ENCODE measurements around the gene GFER. TPM values are rescaled to one million over a fixed set of nuclear protein-coding genes. Genes with fewer than 3 reads are reported as not detected.

GFER gene
- total and polyA plus RNA-seq, 9 of the 15 experiments (the other 6 are each of a cell fraction or from before 2014, with no cell fraction given): 4.3 to 53.7 (median 19.8) TPM

GRCh38 chr16:2009791-2010510 lies 26.0 kb downstream of the GFER start, which contains the start of gene ZNF598 (continued):
- TF ChIP-seq ZNF318 (IDR thresholded peaks at IDR 0.05; ENCODE audit: borderline replicate concordance in 1 of 2, low read depth in 1 of 2) (0 out of 4 replicates have a peak, but pooled peaks of 1 of the 2 experiments have one; percentile 28), GTF2F1 (IDR thresholded peaks at IDR 0.05; ENCODE audit: low read depth, low read length) (no peak), TRIM24 (IDR thresholded peaks at IDR 0.05) (no peak), WHSC1 (IDR thresholded peaks at IDR 0.05; ENCODE audit: low read length) (no peak), SMARCE1 (IDR thresholded peaks at IDR 0.05) (no peak), RUNX1 (IDR thresholded peaks at IDR 0.05; ENCODE audit: low read depth) (no peak), KLF1 (tag; IDR thresholded peaks at IDR 0.05) (peak; percentile 82; the same call in 1 of the 2 replicates), STAG1 (CRISPR knock-in tag; IDR thresholded peaks at IDR 0.05; ENCODE audit: borderline replicate concordance) (no peak), HDAC1 (IDR thresholded peaks at IDR 0.05) (peak; percentile 86 to 93; a peak in 3 of 4 replicates), THRAP3 (IDR thresholded peaks at IDR 0.05; ENCODE audit: borderline replicate concordance) (no peak), DNMT1 (IDR thresholded peaks at IDR 0.05) (no peak), POLR3A (IDR thresholded peaks at IDR 0.05; ENCODE audit: borderline replicate concordance, extremely low read depth, insufficient read depth, insufficient read length) (no peak), ZNF277 (CRISPR knock-in tag; IDR thresholded peaks at IDR 0.05; ENCODE audit: borderline replicate concordance) (no peak), SREBF1 (IDR thresholded peaks at IDR 0.05; ENCODE audit: borderline replicate concordance, low read depth, low read length) (no peak), BHLHE40 (IDR thresholded peaks at IDR 0.05; ENCODE audit: low read length) (no peak), FOXM1 (IDR thresholded peaks at IDR 0.05; ENCODE audit: low read depth) (no peak), FOXM1 (CRISPR knock-in tag; IDR thresholded peaks at IDR 0.05; ENCODE audit: low read depth) (0 out of 2 replicates have a peak, but pooled peaks have one; percentile 72)
- TF ChIP-seq, protein P1, sequence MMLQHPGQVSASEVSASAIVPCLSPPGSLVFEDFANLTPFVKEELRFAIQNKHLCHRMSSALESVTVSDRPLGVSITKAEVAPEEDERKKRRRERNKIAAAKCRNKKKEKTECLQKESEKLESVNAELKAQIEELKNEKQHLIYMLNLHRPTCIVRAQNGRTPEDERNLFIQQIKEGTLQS (IDR thresholded peaks at IDR 0.05): no peak
- TF ChIP-seq, protein P1 (CRISPR knock-in tag; conservative IDR thresholded peaks at IDR 0.05): 0 out of 2 replicates have a peak, but pooled peaks have one; percentile 49
